A673 (cell line): Measurements from ENCODE around the gene TWSG1.

Experiments used
- EZH2 ChIP-seq: fragments of 200-600 bp; sonication (generic); IDR thresholded peaks from 2 replicates; pipeline ENCODE4 v1.6.1; 2017; ENCODE audit warnings: borderline replicate concordance, low read depth, mild to moderate bottlenecking, mixed read lengths, antibody characterized with exemption, low read length; ENCODE audit not compliant: poor library complexity, severe bottlenecking
- TF ChIP-seq, protein P1 (sequence below): fragments of 300-800, 200-600 bp; sonication (generic); conservative IDR thresholded peaks from 2 replicates; pipeline ENCODE4 v1.5.1; 2017; ENCODE audit warnings: low read depth, mild to moderate bottlenecking, antibody characterized with exemption, low read length, moderate library complexity, mixed read lengths

DNA sequence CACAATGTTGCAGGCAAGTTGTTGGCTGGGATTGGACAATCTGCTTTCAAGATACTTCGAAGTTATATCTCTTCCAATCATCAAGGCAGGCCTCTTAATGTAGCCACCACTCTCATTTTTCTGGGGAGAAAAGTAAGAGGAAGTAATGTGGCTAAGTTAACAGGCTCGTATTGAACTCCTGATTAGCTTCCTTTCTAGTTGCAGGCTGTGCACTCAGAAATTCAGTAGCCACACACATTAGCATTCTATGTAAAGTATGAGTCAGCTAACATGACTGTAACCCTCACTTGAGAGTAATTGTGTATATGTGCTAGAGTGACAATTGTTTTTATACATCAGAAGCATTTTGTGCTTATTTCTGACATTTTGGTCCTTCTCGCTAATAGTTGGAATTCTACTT lies 3.3 kb downstream of the TWSG1 start:
- TF ChIP-seq, protein P1, sequence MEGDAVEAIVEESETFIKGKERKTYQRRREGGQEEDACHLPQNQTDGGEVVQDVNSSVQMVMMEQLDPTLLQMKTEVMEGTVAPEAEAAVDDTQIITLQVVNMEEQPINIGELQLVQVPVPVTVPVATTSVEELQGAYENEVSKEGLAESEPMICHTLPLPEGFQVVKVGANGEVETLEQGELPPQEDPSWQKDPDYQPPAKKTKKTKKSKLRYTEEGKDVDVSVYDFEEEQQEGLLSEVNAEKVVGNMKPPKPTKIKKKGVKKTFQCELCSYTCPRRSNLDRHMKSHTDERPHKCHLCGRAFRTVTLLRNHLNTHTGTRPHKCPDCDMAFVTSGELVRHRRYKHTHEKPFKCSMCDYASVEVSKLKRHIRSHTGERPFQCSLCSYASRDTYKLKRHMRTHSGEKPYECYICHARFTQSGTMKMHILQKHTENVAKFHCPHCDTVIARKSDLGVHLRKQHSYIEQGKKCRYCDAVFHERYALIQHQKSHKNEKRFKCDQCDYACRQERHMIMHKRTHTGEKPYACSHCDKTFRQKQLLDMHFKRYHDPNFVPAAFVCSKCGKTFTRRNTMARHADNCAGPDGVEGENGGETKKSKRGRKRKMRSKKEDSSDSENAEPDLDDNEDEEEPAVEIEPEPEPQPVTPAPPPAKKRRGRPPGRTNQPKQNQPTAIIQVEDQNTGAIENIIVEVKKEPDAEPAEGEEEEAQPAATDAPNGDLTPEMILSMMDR: no peak
- no peak for TF ChIP-seq EZH2
